BE2C (cell line): ENCODE measurements around the gene CP. TPM values are rescaled to one million over a fixed set of nuclear protein-coding genes. Genes with fewer than 3 reads are reported as not detected.

Source experiments
- DNase-seq: peaks from one replicate; pipeline ENCODE4 v3.0.0-alpha.2; 2020
- H3K27me3 ChIP-seq: fragments of 250-450 bp; sonication (Bioruptor Pico); 2 replicates; pipeline ENCODE4 v1.5.1; 2020; ENCODE audit warnings: mild to moderate bottlenecking
- H3K36me3 ChIP-seq: fragments of 250-450 bp; sonication (Bioruptor Pico); 2 replicates; pipeline ENCODE4 v1.5.1; 2020; ENCODE audit warnings: mild to moderate bottlenecking
- H3K4me1 ChIP-seq: fragments of 250-450 bp; sonication (Bioruptor Pico); 2 replicates; pipeline ENCODE4 v1.5.1; 2020
- H3K4me3 ChIP-seq: 2 replicates; pipeline ENCODE4 v1.5.1; 2011; ENCODE audit warnings: low read depth, low read length
- H3K9me3 ChIP-seq: fragments of 250-450 bp; sonication (Bioruptor Pico); 2 replicates; pipeline ENCODE4 v1.5.1; 2020
- polyA plus RNA-seq: library from polyadenylated mRNA; unstranded; fragments of >200 nt; gene quantifications from one replicate; pipeline ENCODE4 v1.2.1, GENCODE V29; 2012; ENCODE audit warnings: low read depth, missing spikeins; ENCODE audit not compliant: insufficient read length, insufficient read depth
- TF ChIP-seq, protein P1 (sequence below): IDR thresholded peaks from 2 replicates; pipeline ENCODE4 v1.5.1; 2012; ENCODE audit warnings: mild to moderate bottlenecking, low read depth, low read length

CP gene
- polyA plus RNA-seq = not detected

DNA sequence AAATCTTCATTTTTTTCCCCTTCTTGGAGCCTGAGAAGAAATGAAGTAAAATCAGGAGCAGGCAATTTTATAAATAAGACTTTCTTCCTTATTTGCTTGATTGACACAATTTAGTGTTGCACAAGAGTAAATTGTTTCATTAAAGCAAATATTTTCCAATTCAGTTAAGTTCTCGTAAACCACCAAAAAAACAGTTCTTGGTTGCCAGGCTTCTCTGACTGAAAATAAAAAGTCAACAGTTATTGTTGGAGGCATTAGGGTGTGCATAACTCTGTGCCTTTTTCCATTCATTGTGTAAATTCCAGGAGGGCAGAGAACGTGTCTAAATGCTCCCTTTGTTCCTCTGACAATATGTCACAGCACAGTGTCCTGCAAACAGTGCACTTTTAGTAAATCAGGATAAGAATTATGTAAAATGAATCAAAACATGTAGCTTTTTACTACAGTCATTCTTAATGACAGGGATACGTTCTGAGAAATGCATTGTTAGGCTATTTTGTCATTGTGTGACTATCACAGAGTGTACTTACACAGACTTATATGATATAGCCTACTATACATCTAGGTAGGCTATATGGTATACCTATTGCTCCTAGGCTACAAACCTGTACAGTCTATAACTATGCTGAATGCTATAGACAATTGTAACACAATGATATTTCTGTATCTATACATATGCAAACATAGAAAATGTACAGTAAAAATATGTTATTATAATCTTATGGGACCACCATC lies at the start of gene CP:
Gene CP, minus strand, starts transcription at position 47 of the 735 bp plus-strand sequence. Its CDS starts 37 bp downstream, at position 10.
- no peak within 1 kb of the TSS for H3K4me3 ChIP-seq
- peaks cover 5% of the 10 kb centered on the region; the same call in 1 of the 2 replicates for H3K4me1 ChIP-seq
- no peaks in the 10 kb centered on the region for H3K9me3 ChIP-seq
- no peaks in the 10 kb centered on the region for H3K36me3 ChIP-seq
- TF ChIP-seq, protein P1, sequence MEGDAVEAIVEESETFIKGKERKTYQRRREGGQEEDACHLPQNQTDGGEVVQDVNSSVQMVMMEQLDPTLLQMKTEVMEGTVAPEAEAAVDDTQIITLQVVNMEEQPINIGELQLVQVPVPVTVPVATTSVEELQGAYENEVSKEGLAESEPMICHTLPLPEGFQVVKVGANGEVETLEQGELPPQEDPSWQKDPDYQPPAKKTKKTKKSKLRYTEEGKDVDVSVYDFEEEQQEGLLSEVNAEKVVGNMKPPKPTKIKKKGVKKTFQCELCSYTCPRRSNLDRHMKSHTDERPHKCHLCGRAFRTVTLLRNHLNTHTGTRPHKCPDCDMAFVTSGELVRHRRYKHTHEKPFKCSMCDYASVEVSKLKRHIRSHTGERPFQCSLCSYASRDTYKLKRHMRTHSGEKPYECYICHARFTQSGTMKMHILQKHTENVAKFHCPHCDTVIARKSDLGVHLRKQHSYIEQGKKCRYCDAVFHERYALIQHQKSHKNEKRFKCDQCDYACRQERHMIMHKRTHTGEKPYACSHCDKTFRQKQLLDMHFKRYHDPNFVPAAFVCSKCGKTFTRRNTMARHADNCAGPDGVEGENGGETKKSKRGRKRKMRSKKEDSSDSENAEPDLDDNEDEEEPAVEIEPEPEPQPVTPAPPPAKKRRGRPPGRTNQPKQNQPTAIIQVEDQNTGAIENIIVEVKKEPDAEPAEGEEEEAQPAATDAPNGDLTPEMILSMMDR = no peak
- H3K27me3 ChIP-seq = no peaks in the 10 kb centered on the region
- DNase-seq = no peak

- Histone ChIP-seq H3K4me3 (no peak overlapping the region), H3K36me3 (no peaks in the 10 kb centered on the region), H3K9me3 (no peaks in the 10 kb centered on the region), H3K27me3 (no peaks in the 10 kb centered on the region), H3K4me1 (no peaks in the 10 kb centered on the region)
- DNase-seq = no peak
- TF ChIP-seq, protein P1 = no peak
Observed at GRCh38 chr3:149270180-149270579, 48.6 kb upstream of the CP start.

GRCh38 chr3:149269687-149270086 lies 48.1 kb upstream of the CP start:
- Histone ChIP-seq H3K36me3 (no peaks in the 10 kb centered on the region), H3K4me1 (no peaks in the 10 kb centered on the region), H3K9me3 (no peaks in the 10 kb centered on the region), H3K27me3 (no peaks in the 10 kb centered on the region), H3K4me3 (no peak overlapping the region)
- TF ChIP-seq, protein P1 = no peak
- DNase-seq = no peak

DNA sequence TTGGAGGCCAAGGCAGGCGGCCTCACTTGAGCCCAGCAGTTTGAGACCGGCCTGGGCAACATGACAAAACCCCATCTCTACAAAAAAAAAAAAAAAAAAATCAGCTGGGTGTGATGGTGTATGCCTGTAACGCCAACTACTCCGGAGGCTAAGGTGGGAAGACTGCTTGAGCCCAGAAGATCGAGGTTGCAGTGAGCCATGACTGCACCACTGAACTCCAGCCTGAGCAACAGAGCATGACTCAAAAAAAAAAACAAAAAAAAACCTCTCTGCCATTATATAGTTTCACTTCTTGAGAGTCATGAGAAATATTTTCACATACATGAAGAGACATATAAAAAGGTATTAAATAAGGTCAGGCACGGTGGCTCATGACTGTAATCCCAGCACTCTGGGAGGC lies 45.9 kb upstream of the CP start:
- Histone ChIP-seq H3K9me3 (no peaks in the 10 kb centered on the region), H3K27me3 (no peaks in the 10 kb centered on the region), H3K4me3 (no peak overlapping the region), H3K4me1 (no peaks in the 10 kb centered on the region), H3K36me3 (no peaks in the 10 kb centered on the region)
- TF ChIP-seq, protein P1 = no peak
- no peak for DNase-seq

DNA sequence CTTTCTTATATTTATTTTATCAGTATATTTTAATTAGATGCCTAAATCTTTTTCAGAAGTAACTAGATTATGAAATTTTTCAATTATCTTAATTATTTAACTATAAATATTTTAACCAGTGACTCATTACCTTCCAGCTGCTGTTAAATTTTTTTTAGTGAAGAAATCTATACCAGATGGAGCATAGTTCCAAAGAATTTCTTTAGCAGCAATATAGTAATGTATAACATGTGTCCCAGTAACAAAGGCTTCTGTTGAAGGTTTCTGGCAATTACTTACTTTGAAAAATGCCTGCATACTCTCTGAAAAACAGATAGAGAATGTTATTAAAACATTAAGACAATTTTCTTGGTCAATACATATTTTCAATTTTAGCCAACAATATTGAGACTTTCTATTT lies 45.1 kb upstream of the CP start:
- Histone ChIP-seq H3K4me1 (no peaks in the 10 kb centered on the region), H3K9me3 (no peaks in the 10 kb centered on the region), H3K36me3 (no peaks in the 10 kb centered on the region), H3K27me3 (no peaks in the 10 kb centered on the region), H3K4me3 (no peak overlapping the region)
- no peak for DNase-seq
- TF ChIP-seq, protein P1 = no peak

- Histone ChIP-seq H3K27me3 (no peaks in the 10 kb centered on the region), H3K4me3 (no peak overlapping the region), H3K36me3 (no peaks in the 10 kb centered on the region), H3K9me3 (no peaks in the 10 kb centered on the region), H3K4me1 (no peaks in the 10 kb centered on the region)
- no peak for DNase-seq
- TF ChIP-seq, protein P1 = no peak
Observed at GRCh38 chr3:149263856-149264255, 42.2 kb upstream of the CP start.
